ENCODE measurements around the gene FYCO1.

- TF ChIP-seq POLR2A (IDR thresholded peaks at IDR 0.05; ENCODE audit: low read length), result no peak
- TF ChIP-seq GATA1 (IDR thresholded peaks at IDR 0.05; ENCODE audit: low read depth, low read length), result no peak
Measured at GRCh38 chr3:45896956-45897355, 98.7 kb downstream of the FYCO1 start.

Measured in erythroblast (primary cell).